Activated T-cell treated with anti-CD3 and anti-CD28 coated beads, Interleukin-2, amount 50 U/mL, for 1 hour (primary cell): ENCODE measurements around the gene TRAPPC6A.
A peak's percentile ranks its signal among the peaks of the same experiment; 100 is the strongest.

Experiments
- DNase-seq: peaks from one replicate; pipeline ENCODE4 v3.0.0-alpha.2; 2020

TRAPPC6A gene

GRCh38 chr19:45161738-45162607 lies 16.1 kb downstream of the TRAPPC6A start:
- no peak for DNase-seq

GRCh38 chr19:45160870-45161737 lies 16.9 kb downstream of the TRAPPC6A start, which contains the start of gene NKPD1:
TSS of gene NKPD1 (minus strand) at chr19:45160982. CDS start at chr19:45160150, 832 bp downstream.
- no peak for DNase-seq

GRCh38 chr19:45159971-45160324 lies 18.1 kb downstream of the TRAPPC6A start:
- DNase-seq: no peak

- no peak for DNase-seq
Observed at GRCh38 chr19:45159210-45159970, 18.6 kb downstream of the TRAPPC6A start.

- no peak for DNase-seq
Observed at GRCh38 chr19:45158503-45159209, 19.4 kb downstream of the TRAPPC6A start.

GRCh38 chr19:45156751-45157150 lies 21.3 kb downstream of the TRAPPC6A start:
- no peak for DNase-seq

DNA sequence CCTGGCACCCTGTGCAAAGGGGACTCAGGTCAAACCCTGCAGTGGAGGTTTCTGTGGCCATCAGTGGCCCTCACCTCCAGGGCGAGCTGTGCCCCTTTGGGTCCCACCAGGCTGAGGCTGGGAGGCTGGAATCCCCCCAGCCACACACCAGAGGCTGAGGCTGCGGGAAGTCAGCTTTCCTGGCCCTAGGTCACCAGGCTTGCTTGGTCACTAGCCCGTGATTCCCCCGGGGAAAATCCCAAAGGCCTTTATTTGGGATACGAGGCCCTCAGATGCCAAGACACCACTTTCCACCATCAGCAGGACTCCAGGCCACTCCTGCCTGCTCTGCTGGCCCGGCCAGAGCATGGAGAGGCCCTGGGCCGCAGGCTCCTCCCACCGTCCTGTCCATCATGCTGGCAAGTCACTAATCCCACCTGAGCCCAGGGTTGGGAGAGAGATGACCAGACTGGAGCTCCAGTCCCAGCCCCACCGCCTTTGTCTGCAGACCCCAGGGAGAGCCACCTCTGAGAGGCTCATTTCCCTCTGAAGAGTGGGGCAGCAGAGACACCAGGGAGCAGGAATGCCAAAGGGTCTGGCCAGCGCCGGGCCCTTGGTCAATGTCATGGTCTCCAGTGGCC lies 21.9 kb downstream of the TRAPPC6A start:
- no peak for DNase-seq

- no peak for DNase-seq
Observed at GRCh38 chr19:45154064-45154827, 23.8 kb downstream of the TRAPPC6A start.

DNA sequence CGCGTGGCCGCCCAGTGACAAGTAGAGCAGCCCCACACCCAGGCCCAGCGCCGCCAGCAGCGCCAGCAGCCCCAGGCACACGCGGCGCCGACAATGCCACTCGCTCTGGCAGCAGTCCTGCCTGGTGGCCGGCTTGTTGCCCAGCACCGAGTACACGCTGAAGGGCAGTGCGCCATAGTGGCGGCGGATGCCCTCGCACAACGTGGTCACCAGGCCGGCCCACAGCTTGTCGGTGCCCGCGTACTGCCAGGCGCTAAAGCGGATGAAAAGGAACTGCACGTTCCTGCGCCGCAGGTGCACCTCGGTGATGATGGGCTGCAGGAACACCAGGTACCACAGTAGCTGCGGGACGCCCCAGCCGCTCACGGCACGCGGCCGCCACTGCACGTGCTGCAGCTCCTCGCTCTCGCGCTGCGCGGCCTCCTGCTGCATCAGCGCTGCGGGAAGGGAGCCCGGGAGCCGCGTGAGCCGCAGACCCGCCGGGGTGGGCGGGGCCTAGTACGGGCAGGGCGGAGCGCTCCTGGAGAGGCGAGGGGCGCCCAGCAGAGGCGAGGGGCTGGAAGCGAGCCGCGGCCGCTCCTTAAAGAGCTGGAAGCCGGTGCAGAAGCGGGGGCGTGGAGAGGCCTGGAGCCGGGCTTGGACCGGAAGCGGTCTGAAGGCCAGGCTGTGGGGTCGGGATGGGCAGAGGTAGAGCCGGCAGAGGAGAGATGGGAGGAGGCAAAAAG lies 24.5 kb downstream of the TRAPPC6A start:
- peak; percentile 51 for DNase-seq

GRCh38 chr19:45152504-45153338 lies 25.3 kb downstream of the TRAPPC6A start:
- peak; percentile 54 for DNase-seq

DNA sequence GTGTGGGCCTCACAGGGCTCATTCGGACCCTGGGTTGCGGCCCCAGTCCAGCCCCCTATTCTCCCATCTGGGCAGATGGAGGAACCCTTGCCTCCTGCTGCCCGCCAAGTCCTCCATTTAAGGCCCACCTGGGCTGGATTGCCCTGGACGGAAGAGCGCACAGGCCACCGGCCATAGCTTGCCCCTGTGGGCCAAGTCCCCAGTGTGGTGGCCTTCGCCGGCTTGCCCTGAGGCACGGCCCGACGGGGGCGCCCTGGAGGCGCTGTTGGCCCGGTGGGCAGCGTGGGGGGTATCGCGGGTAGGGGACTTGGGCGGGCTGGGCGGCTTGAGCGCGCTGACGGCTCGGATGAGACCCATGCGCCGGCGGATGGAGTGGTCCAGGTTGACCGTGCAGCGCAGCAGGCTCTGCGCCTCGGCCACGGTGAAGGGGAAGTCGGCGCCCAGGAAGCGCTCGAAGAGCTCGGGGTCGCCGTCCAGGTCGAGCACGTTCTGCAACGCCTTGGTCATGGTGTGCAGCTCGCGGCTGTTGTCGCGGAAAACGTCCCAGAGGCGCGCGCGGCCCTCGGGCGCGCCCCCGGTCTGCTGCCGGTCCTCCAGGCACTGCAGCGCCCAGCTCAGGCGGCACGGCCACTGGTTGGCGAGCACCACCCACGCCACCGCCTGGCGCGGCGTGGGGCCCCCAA lies 26.1 kb downstream of the TRAPPC6A start:
- no peak for DNase-seq

DNA sequence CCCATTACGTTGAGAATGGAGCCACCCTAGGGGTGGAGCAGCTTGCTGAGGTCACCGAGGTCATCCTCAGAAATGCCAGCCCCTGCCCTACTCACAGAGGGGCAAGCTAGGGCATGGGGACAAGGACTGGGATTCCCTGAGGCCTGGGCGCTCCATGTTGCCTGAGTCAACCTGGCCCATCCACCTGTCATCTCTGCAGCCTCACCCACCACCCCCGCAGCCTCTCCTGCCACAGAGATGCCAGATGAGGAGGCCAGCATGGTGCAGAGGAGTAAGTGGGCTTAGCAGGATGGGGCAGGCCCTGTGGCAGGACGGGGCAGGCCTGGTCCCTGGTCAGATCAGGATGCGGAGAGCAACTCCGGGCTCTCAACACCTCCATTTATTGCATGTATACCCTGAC lies 26.7 kb downstream of the TRAPPC6A start:
- no peak for DNase-seq

DNA sequence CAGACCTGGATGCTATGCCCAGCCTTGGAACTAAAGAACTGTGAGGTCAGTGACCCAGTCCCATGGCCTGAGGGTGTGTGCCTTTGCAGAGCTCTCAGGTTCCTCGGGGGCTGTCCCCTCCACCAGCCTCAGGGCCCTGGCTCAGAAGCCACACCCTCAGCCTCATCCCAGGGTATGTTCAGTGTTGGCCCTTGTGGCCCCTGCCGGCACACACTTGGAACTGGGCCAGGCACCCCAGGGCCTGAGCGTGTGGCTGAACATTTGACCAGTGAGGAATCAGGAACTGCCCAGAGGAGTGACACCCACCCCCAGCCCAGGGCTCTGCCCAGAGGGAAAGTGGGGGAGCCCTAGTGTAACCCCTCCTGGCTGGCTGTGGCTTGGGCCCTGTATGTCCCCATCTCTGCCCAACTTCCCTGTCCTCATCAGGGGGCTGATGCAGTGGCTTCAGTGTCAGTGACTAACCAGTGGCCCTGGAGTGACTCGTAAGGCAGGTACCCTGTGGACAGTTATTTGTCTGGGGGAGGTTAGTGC lies 27.2 kb downstream of the TRAPPC6A start:
- DNase-seq: no peak

GRCh38 chr19:45150180-45150579 lies 27.9 kb downstream of the TRAPPC6A start:
- DNase-seq: no peak

DNA sequence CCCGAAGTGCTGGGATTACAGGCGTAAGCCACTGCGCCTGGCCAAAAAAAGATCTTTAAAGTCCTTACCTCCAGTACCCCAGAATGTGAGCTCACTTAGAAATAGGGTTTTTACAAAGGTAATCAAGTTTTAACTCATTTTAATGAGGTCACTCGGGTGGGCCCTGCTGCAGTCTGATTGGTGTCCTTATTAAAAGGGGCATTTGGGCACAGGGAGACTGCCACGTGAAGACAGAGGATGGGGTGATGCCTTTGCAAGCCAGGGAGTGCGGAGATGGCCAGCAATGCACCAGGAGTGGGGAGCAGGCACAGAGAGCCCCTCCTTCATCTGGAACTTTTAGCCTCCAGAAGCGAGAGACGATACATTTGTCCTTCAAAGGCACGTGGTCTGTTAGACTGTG lies 28.9 kb downstream of the TRAPPC6A start:
- DNase-seq: no peak

- no peak for DNase-seq
Observed at GRCh38 chr19:45147835-45148676, 30.0 kb downstream of the TRAPPC6A start.

DNA sequence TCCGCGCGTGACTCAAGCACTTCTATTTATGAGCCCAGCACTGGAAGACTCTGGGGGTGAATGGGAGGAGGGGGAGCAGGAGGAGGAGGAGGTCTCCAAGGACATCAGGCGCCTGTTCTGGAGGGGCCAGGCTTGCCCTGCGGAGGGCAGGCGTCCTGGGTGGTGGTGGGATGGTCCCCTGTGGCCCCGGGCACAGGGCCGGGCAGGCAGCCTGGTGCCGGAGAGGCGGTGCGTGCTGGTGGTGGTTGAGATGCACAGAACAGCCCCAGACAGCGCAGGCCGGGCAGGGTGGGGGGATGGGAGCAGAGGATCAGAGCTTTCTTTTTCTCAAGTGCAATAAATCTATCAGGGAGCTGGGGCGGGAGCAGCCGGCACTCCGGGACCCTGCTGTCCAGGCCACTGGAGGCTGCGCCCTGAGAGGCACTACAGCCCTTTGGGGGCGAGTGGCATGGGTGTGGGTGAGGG lies 31.3 kb downstream of the TRAPPC6A start:
- DNase-seq: no peak
